CD4-positive, alpha-beta T cell treated with Interleukin-17A for 1 hour (primary cell): ENCODE results near the gene ANKZF1.

Experiments
- DNase-seq: peaks from one replicate; pipeline ENCODE4 v3.0.0-alpha.2; 2020

ANKZF1 gene

GRCh38 chr2:219207884-219208740 is 21.5 kb upstream of the ANKZF1 start:
- DNase-seq, result no peak

GRCh38 chr2:219209236-219210195 is 20.1 kb upstream of the ANKZF1 start:
- no peak for DNase-seq

GRCh38 chr2:219210196-219210885 is 19.3 kb upstream of the ANKZF1 start:
- DNase-seq, result no peak

- DNase-seq, result no peak
Observed at GRCh38 chr2:219210886-219211362, 18.7 kb upstream of the ANKZF1 start.

- no peak for DNase-seq
Observed at GRCh38 chr2:219213026-219213415, 16.6 kb upstream of the ANKZF1 start.

GRCh38 chr2:219213486-219214071 is 16.0 kb upstream of the ANKZF1 start:
- DNase-seq, result no peak

GRCh38 chr2:219214141-219214540 is 15.5 kb upstream of the ANKZF1 start:
- DNase-seq, result no peak

GRCh38 chr2:219214786-219215185 is 14.8 kb upstream of the ANKZF1 start:
- no peak for DNase-seq

GRCh38 chr2:219215871-219216534 is 13.6 kb upstream of the ANKZF1 start:
- DNase-seq, result no peak

GRCh38 chr2:219216535-219216915 is 13.1 kb upstream of the ANKZF1 start:
- no peak for DNase-seq

- DNase-seq, result no peak
Observed at GRCh38 chr2:219218217-219218731, 11.3 kb upstream of the ANKZF1 start.

GRCh38 chr2:219218732-219219701 is 10.6 kb upstream of the ANKZF1 start, which contains the start of gene ABCB6:
Gene ABCB6, minus strand, starts transcription at chr2:219218958. Its CDS starts 285 bp downstream, at chr2:219218673.
- DNase-seq, result peak; percentile 91

GRCh38 chr2:219219784-219220532 is 9.6 kb upstream of the ANKZF1 start:
- DNase-seq, result no peak

- no peak for DNase-seq
Observed at GRCh38 chr2:219220652-219221402, 8.8 kb upstream of the ANKZF1 start.

- no peak for DNase-seq
Observed at GRCh38 chr2:219221957-219222518, 7.6 kb upstream of the ANKZF1 start.

- no peak for DNase-seq
Observed at GRCh38 chr2:219223831-219224610, 5.6 kb upstream of the ANKZF1 start.

GRCh38 chr2:219225350-219225749 is 4.3 kb upstream of the ANKZF1 start:
- DNase-seq, result no peak
